Measurements from ENCODE around the gene COL15A1. TPM values are rescaled to one million over a fixed set of nuclear protein-coding genes. Genes with fewer than 3 reads are reported as not detected.

Gene COL15A1
- total RNA-seq, 2 donors from 2014 or later, result 73.3 to 75.0 TPM

- intact Hi-C loops (cut with DNase I), result no loop called here
- no peak for ATAC-seq
- DNase-seq, result no peak
Measured at GRCh38 chr9:98966676-98967075, 23.0 kb downstream of the COL15A1 start.

DNA sequence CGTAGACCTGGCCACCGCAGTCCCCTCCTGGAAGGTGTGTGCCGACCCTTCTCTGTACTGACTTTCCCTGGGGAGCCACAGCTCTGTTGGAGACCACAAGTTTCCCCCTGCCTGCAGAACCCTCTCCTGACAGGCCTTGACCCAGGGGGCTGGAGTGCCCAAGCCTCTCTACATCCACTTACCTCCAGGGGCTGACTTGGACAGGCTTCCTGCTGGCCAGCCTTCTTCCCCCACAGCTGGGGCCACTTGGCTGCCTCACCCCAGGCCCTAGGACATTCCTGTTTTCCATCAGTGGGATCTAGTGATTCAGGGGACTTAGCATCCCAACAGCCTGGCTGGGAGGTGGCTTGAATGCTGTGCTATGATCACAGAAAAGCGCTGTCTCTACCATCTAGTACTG is 23.6 kb downstream of the COL15A1 start:
- peak in 1 of 2 donors; percentile 10 for ATAC-seq

DNA sequence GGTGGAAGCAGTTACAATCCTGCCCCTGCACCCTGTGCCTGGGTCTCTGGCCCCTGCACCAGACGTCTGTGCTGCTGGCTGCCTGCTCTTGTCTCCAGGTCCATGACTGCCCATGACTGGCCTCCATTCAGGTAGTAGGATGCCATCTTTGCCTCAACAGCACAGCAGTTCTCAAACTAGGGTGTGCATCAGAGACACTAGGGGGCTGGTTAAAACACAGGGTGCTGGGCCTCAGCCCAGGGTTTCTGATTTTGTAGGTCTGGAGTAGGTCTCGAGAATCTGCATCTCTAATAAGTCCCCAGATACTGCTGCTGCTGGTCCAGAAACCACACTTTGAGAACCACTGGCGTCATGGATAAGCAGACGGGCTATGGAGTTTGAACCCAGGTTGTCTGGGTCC is 24.0 kb downstream of the COL15A1 start:
- no peak for ATAC-seq
- intact Hi-C loops (cut with DNase I), result no loop called here
- DNase-seq, result no peak

More for the DNA sequence above, 23.6 kb downstream of the COL15A1 start:
- intact Hi-C loops (cut with DNase I), result no loop called here
- no peak for DNase-seq

DNA sequence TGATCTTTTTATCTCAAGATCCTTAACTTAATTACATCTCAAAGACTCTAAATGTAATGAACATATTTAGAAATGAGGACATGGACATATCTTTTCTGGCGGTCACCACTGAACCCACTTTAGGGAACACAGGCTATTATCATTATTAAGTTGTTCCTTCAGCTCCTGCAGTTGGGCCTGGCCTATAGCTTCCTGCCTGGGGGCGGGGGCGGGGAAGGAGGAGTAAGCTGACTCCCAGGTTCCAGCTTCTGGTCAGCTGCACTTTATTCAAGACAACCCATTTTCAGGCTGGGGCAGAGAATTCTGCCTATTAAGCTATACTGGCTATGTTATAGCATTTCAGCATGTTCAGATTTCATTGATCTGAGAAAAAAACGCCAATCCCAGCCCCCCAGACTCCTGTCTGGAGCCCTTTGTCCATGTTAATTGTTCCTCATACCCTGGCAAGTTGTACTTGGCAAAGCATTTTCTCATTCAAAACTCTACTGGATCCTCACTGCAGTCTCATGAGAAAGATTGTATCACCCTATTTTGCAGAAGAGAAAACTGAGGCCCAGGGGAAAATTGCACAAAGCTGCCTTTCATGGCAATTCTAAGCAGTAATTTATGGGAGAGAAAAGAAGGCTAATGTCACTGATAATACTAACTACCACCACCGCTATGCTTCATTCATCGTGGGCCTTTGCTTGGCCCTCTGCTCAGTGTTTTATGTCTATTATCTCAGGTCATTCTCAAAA is 25.1 kb downstream of the COL15A1 start:
- ATAC-seq (no peak), DNase-seq (no peak)
- intact Hi-C loops (cut with DNase I), result no loop called here

DNA sequence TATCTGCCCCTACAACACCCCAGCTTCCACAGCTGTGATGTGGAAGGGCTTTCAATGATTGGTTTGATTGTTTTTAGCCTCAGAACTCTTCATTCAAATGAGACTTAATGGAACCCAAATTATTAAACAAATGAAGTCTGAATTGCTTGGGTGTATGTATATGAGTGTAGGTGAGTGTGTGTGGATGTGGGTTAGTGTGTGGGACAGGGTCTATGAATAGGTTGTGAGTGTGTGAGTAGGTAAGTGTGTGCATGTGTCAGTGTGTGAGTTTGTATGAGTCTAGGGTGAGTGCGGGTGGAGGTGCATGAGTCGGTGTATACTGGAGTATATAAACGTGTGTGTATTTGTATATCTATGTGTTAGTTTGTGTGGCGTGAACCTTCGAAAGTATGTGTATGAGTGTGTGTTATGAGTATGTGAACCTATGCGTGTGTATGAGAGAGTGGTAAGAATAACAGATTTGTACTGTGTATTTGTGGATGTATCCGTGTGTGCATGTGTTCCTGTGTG is 26.9 kb downstream of the COL15A1 start:
- intact Hi-C loops (cut with DNase I), result no loop called here
- no peak for DNase-seq
- ATAC-seq, result no peak

DNA sequence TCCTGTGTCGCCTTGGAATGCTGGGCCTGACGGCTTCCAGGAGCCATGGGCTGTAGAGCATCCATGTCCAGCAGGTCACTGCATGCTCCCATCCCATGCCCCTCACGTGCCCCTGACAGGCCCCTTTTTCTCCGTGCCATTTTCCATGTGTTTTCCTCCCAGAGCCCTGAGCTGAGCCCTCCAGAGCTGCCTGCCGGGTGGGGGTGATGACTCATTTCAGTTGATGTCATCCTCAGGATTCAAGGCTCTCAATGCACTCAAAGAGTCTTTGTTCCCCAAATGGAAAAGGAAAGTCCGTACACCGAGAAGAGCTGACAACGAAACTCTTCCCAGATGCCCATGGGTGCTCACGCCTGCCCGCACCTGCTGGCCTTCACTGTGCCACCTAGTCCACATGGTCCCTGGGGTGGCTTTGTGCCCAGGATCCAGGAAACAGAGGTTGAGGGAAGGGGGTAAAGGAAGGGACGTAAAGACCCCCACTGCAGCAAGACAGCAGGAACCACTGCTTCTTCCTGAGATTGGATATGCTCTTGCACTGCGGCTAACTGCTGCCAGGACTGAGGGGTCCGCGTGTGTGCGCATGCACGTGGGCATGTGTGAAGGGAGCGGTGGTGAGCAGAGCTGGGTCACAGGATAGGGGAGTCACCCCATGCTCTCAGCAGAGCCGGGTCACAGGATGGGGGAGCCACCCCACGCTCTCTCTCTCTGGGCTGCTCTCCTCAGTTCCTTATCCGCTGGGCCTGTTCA is 27.6 kb downstream of the COL15A1 start:
- peak in 1 of 2 donors; percentile 40 for ATAC-seq
- no peak for DNase-seq
- intact Hi-C loops (cut with DNase I), result no loop called here

DNA sequence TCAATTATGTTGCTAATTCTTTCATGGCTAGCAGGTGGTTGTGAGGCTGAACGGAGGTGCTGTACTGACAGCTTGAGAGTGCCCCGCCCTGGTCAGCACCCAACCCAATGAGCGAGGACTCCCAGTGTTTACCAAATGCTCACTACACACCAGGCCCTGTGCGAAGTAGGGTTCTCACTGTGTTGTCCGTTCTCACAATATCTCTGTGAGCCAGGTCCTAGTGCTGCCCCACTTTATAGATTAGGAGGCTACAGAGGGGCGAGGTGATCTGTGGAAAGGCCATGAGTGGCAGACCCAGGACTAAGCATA is 28.2 kb downstream of the COL15A1 start:
- no peak for ATAC-seq
- intact Hi-C loops (cut with DNase I), result no loop called here
- DNase-seq, result no peak

DNA sequence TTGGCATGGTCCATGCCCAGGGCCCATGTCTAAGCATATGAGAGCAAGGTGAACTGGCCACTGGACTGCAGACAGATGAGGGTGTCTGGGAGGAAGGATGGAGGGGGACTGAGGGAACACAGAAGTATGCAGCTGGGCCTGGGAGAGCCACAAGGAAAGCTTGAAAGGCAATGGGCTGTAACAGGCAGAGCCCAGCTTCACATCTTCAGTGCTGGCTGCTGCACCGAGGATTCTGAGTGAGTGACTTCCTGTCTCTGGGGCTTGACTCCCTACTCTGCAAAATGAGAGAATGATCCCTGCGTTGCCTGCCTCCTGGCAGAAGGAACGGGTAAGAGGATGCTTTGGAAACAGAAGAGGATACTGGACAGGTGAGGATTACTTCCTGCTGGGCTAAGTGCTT is 29.0 kb downstream of the COL15A1 start:
- DNase-seq (no peak), ATAC-seq (no peak)
- intact Hi-C loops (cut with DNase I), result no loop called here

GRCh38 chr9:98973171-98973570 is 29.5 kb downstream of the COL15A1 start:
- intact Hi-C loops (cut with DNase I), result no loop called here
- no peak for DNase-seq
- no peak for ATAC-seq

DNA sequence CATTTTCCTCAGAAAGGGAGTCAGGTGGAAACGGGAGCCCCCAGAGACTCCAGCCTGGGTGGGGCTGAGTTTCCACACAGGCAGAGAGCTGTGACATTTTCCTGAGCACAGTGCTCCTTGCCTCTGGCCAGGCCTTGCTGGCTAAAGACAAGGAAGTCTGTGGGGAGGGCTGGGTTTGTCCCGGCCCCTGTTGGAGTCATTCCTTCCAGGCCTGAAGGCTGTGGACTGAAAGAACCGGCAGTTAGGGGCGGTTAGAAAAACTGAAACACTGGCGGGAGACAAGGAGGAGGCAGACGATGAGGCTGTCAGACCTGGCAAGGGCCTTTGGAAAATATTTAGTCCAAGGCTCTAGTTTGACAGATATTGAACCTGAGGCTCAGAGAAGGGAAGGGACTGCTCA is 29.9 kb downstream of the COL15A1 start:
- intact Hi-C loops (cut with DNase I), result no loop called here
- ATAC-seq (peak; percentile 24 to 65), DNase-seq (peak; percentile 79)

DNA sequence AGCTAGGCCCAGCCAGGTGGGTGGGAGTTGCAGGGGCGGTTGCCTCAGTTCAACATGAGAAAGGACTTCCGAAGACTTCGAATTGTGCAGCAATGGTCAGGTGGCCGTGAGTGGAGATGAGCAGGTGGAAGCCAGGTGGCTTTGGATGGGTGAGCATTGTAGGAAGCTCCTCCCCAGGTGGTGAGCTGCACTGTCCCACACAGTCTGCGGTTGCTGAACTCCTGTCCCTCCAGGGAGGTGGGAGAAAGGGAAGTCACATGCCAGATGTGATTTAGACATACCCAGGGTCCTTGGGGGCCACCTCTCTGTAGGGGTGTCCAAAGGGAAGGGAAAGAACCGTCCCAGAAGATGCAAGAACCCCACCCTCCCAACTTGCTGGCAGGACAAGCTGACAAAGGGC is 30.4 kb downstream of the COL15A1 start:
- intact Hi-C loops (cut with DNase I), result no loop called here

DNA sequence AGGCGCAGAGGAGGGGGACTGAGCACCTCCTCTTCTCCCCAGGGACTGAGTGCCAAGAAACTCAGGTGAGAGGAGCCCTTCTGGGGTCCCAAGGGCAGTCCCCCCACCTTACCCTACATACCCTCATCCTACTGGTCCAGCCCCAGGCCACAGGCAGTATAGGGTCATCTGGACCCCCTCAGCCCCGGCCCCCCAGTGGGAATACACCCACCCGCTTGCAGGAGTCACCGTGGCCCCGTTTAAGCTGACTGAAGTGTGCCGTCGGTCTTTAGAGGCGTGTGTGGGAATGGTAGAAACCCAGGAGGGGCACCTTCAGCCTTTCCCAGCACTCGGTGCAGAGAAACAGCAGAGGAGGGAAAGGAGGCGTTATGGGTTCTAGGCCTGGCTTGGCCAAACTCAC is 30.8 kb downstream of the COL15A1 start:
- no peak for ATAC-seq
- intact Hi-C loops (cut with DNase I), result no loop called here
- DNase-seq, result no peak

More for the DNA sequence above, 30.4 kb downstream of the COL15A1 start:
- DNase-seq (no peak), ATAC-seq (no peak)

- intact Hi-C loops (cut with DNase I), result no loop called here
- peak; percentile 84 for DNase-seq
Measured at GRCh38 chr9:98974994-98975712, 31.4 kb downstream of the COL15A1 start.

GRCh38 chr9:98975838-98976237 is 32.1 kb downstream of the COL15A1 start:
- ATAC-seq (no peak), DNase-seq (no peak)
- intact Hi-C loops (cut with DNase I), result no loop called here

More at GRCh38 chr9:98974994-98975712, 31.4 kb downstream of the COL15A1 start:
- ATAC-seq, result peak; percentile 70 to 71

DNA sequence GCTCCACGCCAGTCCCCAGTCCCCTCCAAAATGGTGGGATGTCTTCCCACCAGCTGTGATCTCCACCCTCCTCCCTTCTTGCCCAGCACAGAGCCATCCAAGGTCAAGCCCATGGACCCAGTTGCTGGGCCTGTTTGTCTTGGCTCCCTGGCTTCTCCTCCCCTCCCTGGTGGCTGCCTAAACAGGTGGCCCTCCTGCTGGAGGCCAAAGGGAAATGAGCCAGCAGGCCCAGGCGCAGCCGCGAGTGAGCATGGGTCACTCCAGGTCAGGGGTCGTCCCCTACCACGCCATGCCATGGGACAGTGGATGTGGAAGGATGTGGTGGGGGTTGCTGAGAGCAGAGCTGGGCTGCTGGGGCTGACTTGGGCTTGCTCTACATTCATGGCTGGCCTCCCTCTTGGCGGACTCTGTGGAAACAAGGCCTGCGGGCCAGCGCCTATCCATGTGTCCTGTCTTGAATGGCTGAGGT is 33.6 kb downstream of the COL15A1 start:
- intact Hi-C loops (cut with DNase I), result no loop called here
- DNase-seq (peak; percentile 50), ATAC-seq (peak; percentile 53 to 80)

DNA sequence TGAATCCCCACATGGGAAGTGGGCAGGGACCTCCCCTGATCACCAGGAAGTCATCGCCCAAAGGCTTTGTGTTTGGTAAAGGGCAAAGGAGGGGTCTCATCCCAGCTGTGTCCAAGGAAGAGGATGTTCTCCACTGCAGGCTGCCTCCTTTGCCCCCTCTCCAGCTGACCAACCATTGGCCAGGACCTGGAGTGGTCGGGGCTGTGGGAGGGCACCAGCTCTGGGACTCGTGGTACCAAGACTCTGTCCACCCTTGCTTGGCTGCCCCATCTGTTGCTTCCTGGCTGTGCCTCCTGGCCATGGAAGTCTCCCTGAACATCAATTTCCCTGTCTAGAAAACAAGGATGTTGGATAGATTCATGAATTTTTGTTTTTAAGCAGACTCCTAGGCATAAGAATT is 34.1 kb downstream of the COL15A1 start:
- intact Hi-C loops (cut with DNase I), result no loop called here
- DNase-seq (no peak), ATAC-seq (no peak)

DNA sequence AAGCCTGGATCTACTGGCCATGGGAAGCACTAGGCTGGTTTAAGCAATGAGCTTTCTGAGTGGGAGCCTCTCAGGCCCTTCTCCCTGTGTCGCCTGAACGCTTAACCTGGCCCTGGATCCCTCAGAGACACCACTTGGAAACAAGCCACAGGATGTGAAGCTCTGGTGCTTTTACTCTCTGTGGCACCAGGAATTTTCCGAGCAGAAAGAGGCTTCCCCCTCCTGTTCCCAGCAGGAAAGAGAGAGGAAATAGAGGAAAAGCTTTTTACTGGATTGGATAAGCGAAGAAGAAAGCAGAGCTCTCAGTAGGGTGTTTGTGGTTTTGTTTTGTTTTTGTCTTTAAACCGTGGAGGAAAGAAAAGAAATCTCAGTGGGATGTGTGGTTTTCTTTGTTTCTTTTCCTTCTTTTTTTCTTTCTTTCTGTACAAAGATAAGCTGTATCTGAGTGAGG is 34.5 kb downstream of the COL15A1 start:
- no peak for DNase-seq
- intact Hi-C loops (cut with DNase I), result no loop called here
- ATAC-seq, result no peak

- no peak for DNase-seq
- no peak for ATAC-seq
- intact Hi-C loops (cut with DNase I), result no loop called here
Measured at GRCh38 chr9:98980291-98980690, 36.6 kb downstream of the COL15A1 start.

DNA sequence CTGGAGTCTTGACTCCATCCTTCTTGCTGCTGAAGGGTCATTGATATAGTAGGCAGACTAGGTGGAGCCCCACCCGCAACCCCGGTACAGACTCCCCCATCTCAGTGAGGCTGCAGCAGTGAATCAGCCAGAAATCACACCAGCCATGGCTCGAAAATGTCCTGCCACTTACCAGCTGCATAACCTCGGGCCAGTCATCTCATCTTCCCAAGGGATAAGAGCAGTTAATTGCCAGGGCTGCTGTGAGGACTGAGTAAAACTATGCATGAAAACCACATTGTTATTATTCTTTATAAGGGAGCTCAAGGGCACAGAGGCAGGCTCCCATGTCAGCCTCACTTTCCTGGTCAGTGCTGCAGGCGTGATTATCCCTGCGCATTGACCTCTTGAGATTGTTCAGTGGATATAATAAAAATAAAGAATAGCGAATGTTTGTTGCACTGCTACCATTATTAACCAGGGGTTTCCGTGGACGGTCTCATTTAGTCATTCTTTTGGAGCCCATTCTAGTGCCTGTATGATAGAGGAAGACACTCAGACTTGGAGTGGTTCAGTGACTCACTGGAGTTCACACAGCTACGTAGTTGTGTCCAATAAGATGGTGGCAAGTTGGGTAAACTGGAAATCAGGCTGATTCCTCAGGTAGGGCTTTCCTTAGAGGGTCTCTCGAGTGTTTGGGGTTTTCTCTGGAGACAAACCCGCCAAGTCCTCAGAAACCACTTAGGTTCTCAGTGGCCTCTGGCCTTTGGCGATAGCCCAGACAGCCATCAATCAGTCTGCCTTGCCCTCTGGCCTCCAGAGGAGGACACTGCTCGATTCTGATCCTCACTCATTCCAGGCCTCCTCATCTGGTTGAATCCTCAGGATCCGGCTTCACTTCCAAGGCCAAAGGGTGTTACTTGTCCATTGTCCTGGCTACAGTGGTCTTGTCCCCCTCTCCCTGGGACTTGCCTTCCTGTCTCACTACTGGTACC is 39.9 kb downstream of the COL15A1 start:
- intact Hi-C loops (cut with DNase I), result no loop called here
- ATAC-seq, result peak; percentile 32 to 72
- DNase-seq, result no peak
